HL-60/S4 (cell line): Measurements from ENCODE around the gene SLIT3.

Experiments used
- in situ Hi-C: fragments of 300-500 bp; cut with MboI; formaldehyde crosslinking; loops from 2 replicates; pipeline ENCODE4 v1.14.3; 2022; ENCODE audit warnings: low sequenced_read_pairs

SLIT3 gene

GRCh38 chr5:169089343-169089742, 211.6 kb downstream of the SLIT3 start:
- in situ Hi-C loops = no loop called here

GRCh38 chr5:169088028-169088725, 212.8 kb downstream of the SLIT3 start:
- in situ Hi-C loops = no loop called here

GRCh38 chr5:169085636-169086035, 215.3 kb downstream of the SLIT3 start:
- in situ Hi-C loops = no loop called here

- in situ Hi-C loops = no loop called here
Observed at GRCh38 chr5:169085212-169085611, 215.7 kb downstream of the SLIT3 start.

GRCh38 chr5:169084775-169085174, 216.2 kb downstream of the SLIT3 start:
- in situ Hi-C loops = no loop called here

GRCh38 chr5:169083394-169084018, 217.4 kb downstream of the SLIT3 start:
- in situ Hi-C loops = no loop called here

GRCh38 chr5:169081000-169081724, 219.8 kb downstream of the SLIT3 start:
- in situ Hi-C loops = no loop called here

- in situ Hi-C loops = no loop called here
Observed at GRCh38 chr5:169080448-169080911, 220.5 kb downstream of the SLIT3 start.

- in situ Hi-C loops = no loop called here
Observed at GRCh38 chr5:169079697-169080096, 221.2 kb downstream of the SLIT3 start.

- in situ Hi-C loops = no loop called here
Observed at GRCh38 chr5:169074839-169075238, 226.1 kb downstream of the SLIT3 start.

- in situ Hi-C loops = no loop called here
Observed at GRCh38 chr5:169072233-169072632, 228.7 kb downstream of the SLIT3 start.

- in situ Hi-C loops = no loop called here
Observed at GRCh38 chr5:169070413-169070812, 230.5 kb downstream of the SLIT3 start.

GRCh38 chr5:169067751-169068173, 233.2 kb downstream of the SLIT3 start:
- in situ Hi-C loops = no loop called here

- in situ Hi-C loops = no loop called here
Observed at GRCh38 chr5:169065400-169065799, 235.5 kb downstream of the SLIT3 start.

GRCh38 chr5:169064093-169064492, 236.8 kb downstream of the SLIT3 start:
- in situ Hi-C loops = no loop called here

- in situ Hi-C loops = no loop called here
Observed at GRCh38 chr5:169063316-169063953, 237.5 kb downstream of the SLIT3 start.

- in situ Hi-C loops = no loop called here
Observed at GRCh38 chr5:169062690-169063089, 238.2 kb downstream of the SLIT3 start.

- in situ Hi-C loops = no loop called here
Observed at GRCh38 chr5:169054506-169054905, 246.4 kb downstream of the SLIT3 start.

GRCh38 chr5:169052207-169052606, 248.7 kb downstream of the SLIT3 start:
- in situ Hi-C loops = no loop called here

- in situ Hi-C loops = no loop called here
Observed at GRCh38 chr5:169051351-169051750, 249.6 kb downstream of the SLIT3 start.

GRCh38 chr5:169050636-169051035, 250.3 kb downstream of the SLIT3 start:
- in situ Hi-C loops = no loop called here
